A549 treated with GW870086 at 1 μM for 4 hours (cell line): ENCODE results near the gene TOMM70. TPM values are rescaled to one million over a fixed set of nuclear protein-coding genes. Genes with fewer than 3 reads are reported as not detected.

Experiments used
- total RNA-seq: library from RNA; stranded (reverse); fragments of 200-300 nt; extraction: Qiagen RNA extraction; gene quantifications from 5 replicates; pipeline ENCODE4 v1.2.3, GENCODE V29; 2022; ENCODE audit warnings: low read depth

The TOMM70 gene
- total RNA-seq: 41.6 to 52.2 TPM (median 49.3 TPM) in 5 replicates

GRCh38 chr3:100400780-100401673, at the start of gene TOMM70, which contains the start of gene LNP1:
Gene TOMM70 (minus strand): TSS chr3:100401089. CDS start chr3:100400949, 140 bp downstream.
Gene LNP1 (plus strand): TSS chr3:100401539. CDS start chr3:100429730, 28,191 bp downstream.

GRCh38 chr3:100334488-100335351, 66.2 kb downstream of the TOMM70 start, which contains the start of gene NIT2:
Gene NIT2 (plus strand): TSS chr3:100334757. CDS start chr3:100334792, 35 bp downstream.

Other genes starting within 250 kb of the TOMM70 start
- gene TBC1D23, start 140.1 kb downstream of the TOMM70 start, total RNA-seq: 9.7 to 15.3 TPM (median 12.7 TPM) in 5 replicates
- 74.3 to 96.0 TPM (median 91.2 TPM) in 5 replicates for gene NIT2, start 66.3 kb downstream of the TOMM70 start, total RNA-seq
- 0.66 to 1.3 TPM (median 0.89 TPM) in 5 replicates for gene LNP1, start 450 bp upstream of the TOMM70 start, total RNA-seq
- gene TMEM45A, start 91.5 kb upstream of the TOMM70 start, total RNA-seq: 1.9 to 2.6 TPM (median 2.2 TPM) in 5 replicates
- not detected in 5 replicates for gene ADGRG7, start 208.5 kb upstream of the TOMM70 start, total RNA-seq